H9 (cell line): Measurements from ENCODE around the gene JAML. TPM values are rescaled to one million over a fixed set of nuclear protein-coding genes. Genes with fewer than 3 reads are reported as not detected.

Experiments used
- DNase-seq: peaks from one replicate; pipeline ENCODE4 v3.0.0-alpha.2; 2017
- H2AFZ ChIP-seq: one replicate; pipeline ENCODE4 v1.6.1; 2013; ENCODE audit warnings: mild to moderate bottlenecking, low read length, control low read depth, moderate library complexity
- H2AK5ac ChIP-seq: 2 replicates; pipeline ENCODE4 v1.6.1; 2013; ENCODE audit warnings: low read length, control low read depth, mixed read lengths; ENCODE audit not compliant: insufficient read length
- H2BK120ac ChIP-seq: one replicate; pipeline ENCODE4 v1.6.1; 2013; ENCODE audit warnings: low read depth, mild to moderate bottlenecking, low read length, control low read depth, inconsistent platforms; ENCODE audit not compliant: poor library complexity, severe bottlenecking
- H2BK12ac ChIP-seq: 2 replicates; pipeline ENCODE4 v1.6.1; 2013; ENCODE audit warnings: low read length, control low read depth, mixed read lengths, low read depth; ENCODE audit not compliant: insufficient read length
- H2BK15ac ChIP-seq: 2 replicates; pipeline ENCODE4 v1.6.1; 2013; ENCODE audit warnings: low read depth, low read length, control low read depth
- H2BK20ac ChIP-seq: one replicate; pipeline ENCODE4 v1.6.1; 2013; ENCODE audit warnings: low read depth, mild to moderate bottlenecking, low read length, control low read depth, inconsistent platforms; ENCODE audit not compliant: poor library complexity, severe bottlenecking
- H2BK5ac ChIP-seq: 2 replicates; pipeline ENCODE4 v1.6.1; 2013; ENCODE audit warnings: low read length, control low read depth, mixed read lengths; ENCODE audit not compliant: insufficient read length
- H3K14ac ChIP-seq: 2 replicates; pipeline ENCODE4 v1.6.1; 2013; ENCODE audit warnings: low read length, control low read depth; ENCODE audit not compliant: insufficient read depth
- H3K18ac ChIP-seq: 2 replicates; pipeline ENCODE4 v1.6.1; 2013; ENCODE audit warnings: low read depth, mild to moderate bottlenecking, mixed read lengths, low read length, control low read depth; ENCODE audit not compliant: insufficient read length
- H3K23ac ChIP-seq: 2 replicates; pipeline ENCODE4 v1.6.1; 2013; ENCODE audit warnings: low read length, control low read depth, mixed read lengths, low read depth; ENCODE audit not compliant: insufficient read length
- H3K23me2 ChIP-seq: 2 replicates; pipeline ENCODE4 v1.6.1; 2013; ENCODE audit warnings: low read depth, mild to moderate bottlenecking, mixed read lengths, low read length, control low read depth; ENCODE audit not compliant: insufficient read length, poor library complexity, severe bottlenecking
- H3K27ac ChIP-seq: 2 replicates; pipeline ENCODE4 v1.5.1; 2013; ENCODE audit warnings: low read length, control low read depth, mixed read lengths, low read depth; ENCODE audit not compliant: insufficient read length
- H3K27me3 ChIP-seq: 2 replicates; pipeline ENCODE4 v1.6.1; 2013; ENCODE audit warnings: low read length, control low read depth, inconsistent platforms; ENCODE audit not compliant: insufficient read depth
- H3K4ac ChIP-seq: 2 replicates; pipeline ENCODE4 v1.6.1; 2013; ENCODE audit warnings: low read depth, mild to moderate bottlenecking, control low read depth, inconsistent platforms, low read length, moderate library complexity
- H3K4me1 ChIP-seq: 2 replicates; pipeline ENCODE4 v1.6.1; 2013; ENCODE audit warnings: low read length, control low read depth, inconsistent platforms; ENCODE audit not compliant: insufficient read depth
- H3K4me2 ChIP-seq: 2 replicates; pipeline ENCODE4 v1.6.1; 2013; ENCODE audit warnings: low read length, control low read depth, mixed read lengths; ENCODE audit not compliant: insufficient read length, insufficient read depth
- H3K56ac ChIP-seq: 2 replicates; pipeline ENCODE4 v1.6.1; 2013; ENCODE audit warnings: low read depth, mild to moderate bottlenecking, mixed read lengths, low read length, control low read depth; ENCODE audit not compliant: insufficient read length
- H3K79me1 ChIP-seq: 2 replicates; pipeline ENCODE4 v1.6.1; 2013; ENCODE audit warnings: low read depth, mild to moderate bottlenecking, moderate library complexity, low read length, control low read depth, inconsistent platforms; ENCODE audit not compliant: insufficient read depth, poor library complexity, severe bottlenecking
- H3K79me2 ChIP-seq: 2 replicates; pipeline ENCODE4 v1.6.1; 2013; ENCODE audit warnings: low read length, control low read depth, inconsistent platforms; ENCODE audit not compliant: insufficient read depth
- H3K9ac ChIP-seq: 2 replicates; pipeline ENCODE4 v1.6.1; 2013; ENCODE audit warnings: low read length, control low read depth, mixed read lengths; ENCODE audit not compliant: insufficient read length; ENCODE audit errors: extremely low read depth
- H3K9me3 ChIP-seq: one replicate; pipeline ENCODE4 v1.6.1; 2013; ENCODE audit warnings: low read depth, low read length, inconsistent platforms; ENCODE audit not compliant: control insufficient read depth
- H3T11ph ChIP-seq: one replicate; pipeline ENCODE4 v1.6.1; 2013; ENCODE audit warnings: mild to moderate bottlenecking, low read length, control low read depth, inconsistent platforms
- H4K20me1 ChIP-seq: one replicate; pipeline ENCODE4 v1.6.1; 2013; ENCODE audit not compliant: control insufficient read depth, insufficient read length, insufficient read depth
- H4K5ac ChIP-seq: 2 replicates; pipeline ENCODE4 v1.6.1; 2013; ENCODE audit warnings: low read depth, mild to moderate bottlenecking, mixed read lengths, low read length, control low read depth; ENCODE audit not compliant: insufficient read length
- H4K8ac ChIP-seq: replicated peaks from 2 replicates; pipeline ENCODE4 v1.6.1; 2013; ENCODE audit warnings: low read length, control low read depth, mixed read lengths, low read depth; ENCODE audit not compliant: insufficient read length
- H4K91ac ChIP-seq: 2 replicates; pipeline ENCODE4 v1.6.1; 2013; ENCODE audit warnings: low read depth, mild to moderate bottlenecking, moderate library complexity, mixed read lengths, low read length, control low read depth; ENCODE audit not compliant: insufficient read length
- H3K27ac Mint-ChIP-seq, 3 experiments: 2 replicates in 2 of 3; 3 replicates in 1 of 3; pipeline ENCODE4 v1.8.0; 2020 to 2021; ENCODE audit warnings: mixed read lengths in 3 of 3, mild to moderate bottlenecking in 1 of 3, moderate library complexity in 1 of 3
- H3K27me3 Mint-ChIP-seq: 2 replicates; pipeline ENCODE4 v1.8.0; 2021; ENCODE audit warnings: low read depth, mild to moderate bottlenecking, moderate library complexity, mixed read lengths
- H3K36me3 Mint-ChIP-seq, 3 experiments: 2 replicates in 2 of 3; 3 replicates in 1 of 3; pipeline ENCODE4 v1.8.0; 2020 to 2021; ENCODE audit warnings: low read depth in 3 of 3, mixed read lengths in 3 of 3; ENCODE audit not compliant: insufficient read depth in 1 of 3
- H3K4me1 Mint-ChIP-seq, 2 experiments: 2 replicates each; pipeline ENCODE4 v1.8.0; 2020; ENCODE audit warnings: mixed read lengths in 2 of 2
- H3K4me3 Mint-ChIP-seq, 2 experiments: 2 replicates in 1 of 2; 3 replicates in 1 of 2; pipeline ENCODE4 v1.8.0; 2020 to 2021; ENCODE audit warnings: mild to moderate bottlenecking in 2 of 2, mixed read lengths in 2 of 2, moderate library complexity in 1 of 2
- H3K9me3 Mint-ChIP-seq, 2 experiments: 2 replicates in 1 of 2; 3 replicates in 1 of 2; pipeline ENCODE4 v1.8.0; 2020; ENCODE audit warnings: mild to moderate bottlenecking in 2 of 2, mixed read lengths in 2 of 2, moderate library complexity in 1 of 2
- WGBS: extraction: QIAGEN DNeasy Blood & Tissue Kit; methylation state at CpG from one replicate; pipeline ENCODE4 v1.1.7; 2013; ENCODE audit warnings: missing lambda C conversion rate, low lambda C conversion rate, mixed read lengths; ENCODE audit not compliant: insufficient read length; ENCODE audit errors: extremely low coverage; 5-methylcytosine and 5-hydroxymethylcytosine counted together
- total RNA-seq: library from RNA; stranded (reverse); gene quantifications from 2 replicates; pipeline ENCODE4 v1.2.1, GENCODE V29; 2021
- TF ChIP-seq, protein P1 (sequence below): fragments of 200-600 bp; sonication (generic); conservative IDR thresholded peaks from 3 replicates; pipeline ENCODE4 v1.8.0; 2021; ENCODE audit warnings: antibody characterized with exemption, mild to moderate bottlenecking

Gene JAML
- total RNA-seq, 1 experiment from 2014 or later: 0.48 TPM

DNA sequence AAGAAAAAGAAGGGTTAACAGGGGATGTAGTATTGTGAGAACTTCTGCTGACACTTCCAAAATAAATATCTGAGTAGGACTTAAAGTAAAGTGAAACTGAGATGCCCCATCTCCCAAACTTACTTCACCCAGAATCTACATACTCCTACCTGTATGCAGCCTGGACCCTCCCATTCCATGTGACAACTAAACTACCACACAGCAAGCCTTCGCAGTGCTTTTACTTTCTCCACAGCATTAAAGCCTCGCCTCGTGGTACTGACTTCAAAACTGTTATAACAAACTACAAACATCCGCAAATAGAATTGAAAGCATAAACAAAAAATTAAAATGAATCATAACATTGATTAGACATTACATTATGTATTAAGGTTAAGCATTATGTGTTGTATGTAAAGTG lies 38.3 kb upstream of the JAML start:
- no peak overlapping the region for H3K9ac ChIP-seq
- H2BK5ac ChIP-seq: no peak overlapping the region
- H3K79me1 ChIP-seq: no peaks in the 10 kb centered on the region
- H4K20me1 ChIP-seq: no peaks in the 10 kb centered on the region
- H3K4me1 ChIP-seq: no peaks in the 10 kb centered on the region; the same call in none of the 2 replicates
- no peak overlapping the region for H3K14ac ChIP-seq
- H2BK20ac ChIP-seq: no peak overlapping the region
- H3K36me3 Mint-ChIP-seq: no peaks in the 10 kb centered on the region
- H3K27ac ChIP-seq: no peak overlapping the region
- no peak overlapping the region for H2AK5ac ChIP-seq
- no peak overlapping the region for H2AFZ ChIP-seq
- no peak overlapping the region for H4K91ac ChIP-seq
- no peak overlapping the region for H3K23ac ChIP-seq
- no peak overlapping the region for H3T11ph ChIP-seq
- H3K27me3 ChIP-seq: peaks cover 8% of the 10 kb centered on the region; the same call in 1 of the 2 replicates
- no peak overlapping the region for H3K4me2 ChIP-seq
- no peak overlapping the region for H4K5ac ChIP-seq
- H3K23me2 ChIP-seq: peaks cover 4% of the 10 kb centered on the region
- no peaks in the 10 kb centered on the region for H3K79me2 ChIP-seq
- no peaks in the 10 kb centered on the region; a peak in 2 of 5 replicates for H3K9me3 Mint-ChIP-seq
- H3K4me3 Mint-ChIP-seq: no peak overlapping the region
- peaks cover 83% of the 10 kb centered on the region for H3K27me3 Mint-ChIP-seq
- no peak overlapping the region for H4K8ac ChIP-seq
- WGBS: no CpG with 5 or more reads among the region's 4 CpGs
- no peak overlapping the region for H3K18ac ChIP-seq
- H3K56ac ChIP-seq: no peak overlapping the region
- no peak overlapping the region for H3K27ac Mint-ChIP-seq
- H3K4ac ChIP-seq: no peak overlapping the region
- no peak overlapping the region for H2BK15ac ChIP-seq
- no peak for DNase-seq
- TF ChIP-seq, protein P1, sequence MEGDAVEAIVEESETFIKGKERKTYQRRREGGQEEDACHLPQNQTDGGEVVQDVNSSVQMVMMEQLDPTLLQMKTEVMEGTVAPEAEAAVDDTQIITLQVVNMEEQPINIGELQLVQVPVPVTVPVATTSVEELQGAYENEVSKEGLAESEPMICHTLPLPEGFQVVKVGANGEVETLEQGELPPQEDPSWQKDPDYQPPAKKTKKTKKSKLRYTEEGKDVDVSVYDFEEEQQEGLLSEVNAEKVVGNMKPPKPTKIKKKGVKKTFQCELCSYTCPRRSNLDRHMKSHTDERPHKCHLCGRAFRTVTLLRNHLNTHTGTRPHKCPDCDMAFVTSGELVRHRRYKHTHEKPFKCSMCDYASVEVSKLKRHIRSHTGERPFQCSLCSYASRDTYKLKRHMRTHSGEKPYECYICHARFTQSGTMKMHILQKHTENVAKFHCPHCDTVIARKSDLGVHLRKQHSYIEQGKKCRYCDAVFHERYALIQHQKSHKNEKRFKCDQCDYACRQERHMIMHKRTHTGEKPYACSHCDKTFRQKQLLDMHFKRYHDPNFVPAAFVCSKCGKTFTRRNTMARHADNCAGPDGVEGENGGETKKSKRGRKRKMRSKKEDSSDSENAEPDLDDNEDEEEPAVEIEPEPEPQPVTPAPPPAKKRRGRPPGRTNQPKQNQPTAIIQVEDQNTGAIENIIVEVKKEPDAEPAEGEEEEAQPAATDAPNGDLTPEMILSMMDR: no peak
- H2BK120ac ChIP-seq: no peak overlapping the region
- no peaks in the 10 kb centered on the region for H3K9me3 ChIP-seq
- H3K4me1 Mint-ChIP-seq: peaks cover 25 to 37% of the 10 kb centered on the region in 2 experiments
- H2BK12ac ChIP-seq: no peak overlapping the region
